Measurements from ENCODE around the gene CDY2A.
"Not testable (repeated sequence)": the region's sequence is repeated elsewhere in the genome, so short reads cannot be mapped to it uniquely, and the experiment has no call there.

CDY2A gene, protein sequence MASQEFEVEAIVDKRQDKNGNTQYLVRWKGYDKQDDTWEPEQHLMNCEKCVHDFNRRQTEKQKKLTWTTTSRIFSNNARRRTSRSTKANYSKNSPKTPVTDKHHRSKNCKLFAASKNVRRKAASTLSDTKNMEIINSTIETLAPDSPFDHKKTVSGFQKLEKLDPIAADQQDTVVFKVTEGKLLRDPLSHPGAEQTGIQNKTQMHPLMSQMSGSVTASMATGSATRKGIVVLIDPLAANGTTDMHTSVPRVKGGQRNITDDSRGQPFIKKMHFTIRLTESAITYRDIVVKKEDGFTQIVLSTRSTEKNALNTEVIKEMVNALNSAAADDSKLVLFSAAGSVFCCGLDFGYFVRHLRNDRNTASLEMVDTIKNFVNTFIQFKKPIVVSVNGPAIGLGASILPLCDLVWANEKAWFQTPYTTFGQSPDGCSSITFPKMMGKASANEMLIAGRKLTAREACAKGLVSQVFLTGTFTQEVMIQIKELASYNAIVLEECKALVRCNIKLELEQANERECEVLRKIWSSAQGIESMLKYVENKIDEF

DNA sequence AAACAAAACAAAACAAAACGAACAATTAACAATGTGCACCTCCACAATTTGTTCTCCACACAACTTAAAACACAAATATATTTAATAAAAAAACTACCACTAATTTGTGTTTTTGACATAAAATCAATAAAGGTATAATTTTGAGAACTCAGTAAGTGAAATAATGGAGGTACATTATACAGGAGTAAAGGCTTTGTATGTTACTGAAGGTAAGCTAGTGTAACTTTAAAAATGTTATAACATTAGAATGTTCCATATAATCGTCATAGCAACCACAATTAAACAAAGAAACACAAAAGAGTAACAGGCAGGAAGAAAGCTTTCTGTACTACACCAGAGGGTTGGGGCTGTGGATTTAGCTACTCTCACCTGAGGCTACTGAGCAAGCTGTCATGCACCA is at the start of gene CDY2A:
CDY2A (plus strand) TSS at position 301 of the 400 bp plus-strand sequence. CDS start 328 bp downstream, outside the sequence.
- DNase-seq = not testable (repeated sequence)

DNA sequence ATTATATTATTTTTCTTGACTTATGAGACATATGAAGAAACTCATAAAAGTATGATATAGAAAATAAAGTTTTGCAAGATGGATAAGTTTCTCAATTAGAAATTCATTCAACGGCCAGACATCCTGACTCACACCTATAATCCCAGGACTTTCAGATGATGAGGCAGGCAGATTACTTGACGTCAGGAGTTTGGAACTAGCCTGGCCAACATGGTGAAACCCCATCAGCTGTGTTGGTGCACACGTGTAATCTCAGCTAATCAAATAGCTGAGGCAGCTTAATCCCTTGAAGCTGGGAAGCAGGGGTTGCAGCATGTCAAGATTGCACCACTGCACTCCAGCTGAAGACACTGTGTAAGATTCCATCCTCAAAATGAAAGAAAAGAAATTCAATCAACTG is 28.0 kb upstream of the CDY2A start:
- DNase-seq = not testable (repeated sequence)

DNA sequence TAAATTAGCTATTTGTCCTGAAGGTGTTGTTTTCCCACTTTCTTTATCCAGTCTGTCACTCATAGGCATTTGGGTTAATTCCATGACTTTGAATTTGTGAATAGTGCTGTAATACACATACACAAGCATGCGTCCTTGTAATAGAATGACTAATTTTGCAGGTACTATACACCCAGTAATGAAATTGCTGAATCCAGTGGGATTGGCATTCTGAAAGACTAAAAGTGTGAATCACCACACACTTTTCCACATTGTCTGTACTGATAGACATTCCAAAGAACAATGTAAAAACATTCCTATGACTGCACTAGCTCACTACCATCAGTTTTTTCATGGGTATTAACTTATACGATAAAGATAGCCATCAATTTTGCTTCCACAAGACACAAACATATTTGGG is 27.3 kb upstream of the CDY2A start:
- not testable (repeated sequence) for DNase-seq

DNA sequence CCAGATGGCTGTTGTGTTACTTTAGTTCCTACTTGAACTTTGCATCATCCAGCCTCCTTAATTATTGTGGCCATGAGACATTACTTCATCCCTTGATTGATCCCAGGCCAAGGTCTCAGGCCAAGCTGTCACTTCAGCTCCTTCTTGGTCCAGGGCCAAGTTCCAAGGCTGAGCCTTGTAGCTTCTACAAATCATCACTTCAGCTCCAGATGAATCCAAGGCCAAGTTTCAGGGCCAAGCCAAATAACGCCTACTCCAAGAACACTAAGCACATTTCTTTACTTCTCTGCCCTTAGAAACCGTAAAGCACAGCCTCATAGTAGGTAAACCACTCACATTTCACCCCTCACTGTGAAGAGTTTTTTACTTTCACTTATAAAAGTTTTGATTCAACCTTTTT is 1.7 kb upstream of the CDY2A start:
- not testable (repeated sequence) for DNase-seq

DNA sequence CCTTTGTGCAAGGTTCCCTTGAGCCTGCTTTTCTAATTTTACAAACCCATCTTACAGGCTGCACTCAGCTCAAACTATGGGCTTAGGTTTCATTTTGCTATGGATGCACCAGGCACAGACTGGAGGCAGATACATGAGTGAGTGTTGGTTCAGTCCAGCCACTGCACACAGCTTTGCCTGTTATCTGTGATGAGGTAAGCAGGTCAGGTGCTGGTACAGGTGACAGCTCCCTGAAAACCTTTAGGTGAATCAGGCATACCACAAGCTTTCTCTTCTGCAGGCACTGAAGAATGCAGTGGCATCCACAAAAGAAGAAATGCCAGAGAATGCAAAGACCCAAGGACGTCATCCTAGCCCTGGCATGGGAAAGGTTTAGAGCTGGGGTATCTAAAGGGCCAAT is 3.3 kb downstream of the CDY2A start:
- not testable (repeated sequence) for DNase-seq

DNA sequence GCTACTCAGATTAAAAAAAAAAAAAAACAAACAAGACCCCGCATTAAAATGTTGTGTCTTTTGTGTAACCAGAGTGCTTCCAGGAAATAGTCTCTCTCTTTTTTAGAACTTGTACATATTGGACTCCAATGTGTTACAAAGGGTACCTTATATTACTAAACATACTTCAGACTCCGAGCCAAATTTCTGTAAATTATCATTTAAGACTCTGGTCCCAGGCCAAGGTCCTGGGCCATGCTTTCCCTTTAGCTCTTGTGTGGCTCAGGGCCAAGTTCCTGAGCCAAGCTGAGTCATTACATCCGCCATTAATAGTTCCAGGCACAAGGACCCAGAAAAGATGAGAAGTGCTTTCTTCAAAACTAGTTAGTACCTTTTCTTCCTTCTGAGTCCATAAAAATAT is 4.6 kb downstream of the CDY2A start:
- DNase-seq = not testable (repeated sequence)

DNA sequence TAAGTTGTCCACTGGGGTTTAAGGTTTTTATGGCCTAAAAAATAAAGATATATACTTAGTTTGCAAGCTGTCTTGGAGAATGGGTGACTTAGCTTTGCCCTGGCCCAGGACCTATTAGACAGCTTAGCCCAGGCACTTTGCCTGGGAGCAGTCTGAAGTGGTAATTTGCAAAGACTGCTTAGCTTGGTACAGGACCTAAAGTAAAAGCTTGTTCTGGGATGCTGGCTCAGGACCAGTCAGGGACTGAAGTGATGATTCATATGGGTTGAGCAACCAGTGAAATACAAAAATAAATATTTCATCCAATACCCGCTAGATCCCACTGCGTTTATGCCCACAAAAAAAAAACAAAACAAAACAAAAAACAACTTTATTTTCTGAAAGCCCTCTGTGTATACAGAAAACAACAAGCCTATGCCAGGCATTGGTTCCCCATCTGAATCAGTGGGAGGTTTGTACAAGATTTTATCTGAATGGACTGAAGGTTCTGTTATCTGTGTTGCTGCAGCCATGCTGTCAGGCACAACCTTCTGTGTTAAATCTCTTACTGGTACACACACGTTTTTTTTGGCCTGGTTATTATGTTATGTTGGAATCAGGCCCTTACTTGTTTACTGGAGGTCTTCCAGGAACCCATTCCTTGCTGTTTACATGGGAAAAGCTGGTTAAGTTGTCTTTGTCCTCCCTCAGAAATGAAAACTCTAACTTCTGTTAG is 8.7 kb downstream of the CDY2A start:
- DNase-seq = not testable (repeated sequence)

DNA sequence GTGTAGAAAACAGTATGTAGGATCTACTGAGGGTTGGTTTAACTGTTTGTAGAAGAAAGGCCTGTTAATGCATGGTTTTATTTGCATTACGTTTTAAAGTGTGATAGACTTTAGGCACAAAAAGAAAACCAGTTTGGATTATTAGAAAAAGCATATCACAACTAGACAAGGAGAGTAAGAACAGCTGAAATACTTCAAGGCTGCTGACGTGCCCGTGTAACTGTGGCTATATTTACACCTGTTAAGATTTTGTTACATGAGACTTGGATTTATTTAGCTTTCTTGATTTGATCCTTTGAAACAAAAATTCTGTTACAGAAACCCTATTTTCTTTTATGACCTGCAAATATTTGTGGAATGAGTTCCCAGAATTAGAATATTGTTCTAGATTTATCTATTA is 9.3 kb downstream of the CDY2A start:
- not testable (repeated sequence) for DNase-seq

DNA sequence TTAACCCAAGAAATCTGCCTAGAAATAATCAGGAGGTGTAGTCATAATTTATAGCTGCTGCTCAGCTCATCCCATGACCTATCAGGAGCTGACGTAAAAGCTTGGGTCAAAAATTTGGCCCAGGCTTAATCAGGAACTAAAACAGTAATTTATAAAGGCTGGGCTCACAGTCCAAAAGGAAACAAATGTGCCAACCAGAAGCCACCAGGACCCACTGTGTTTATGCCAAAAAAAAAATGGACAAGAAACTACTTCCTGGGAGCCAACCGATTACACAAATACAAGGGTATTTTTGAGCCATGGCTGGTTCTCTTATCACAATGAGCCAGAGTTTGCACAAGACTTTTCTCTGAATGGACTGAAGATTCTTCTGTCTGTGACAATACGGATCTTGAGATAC is 19.4 kb downstream of the CDY2A start:
- not testable (repeated sequence) for DNase-seq

DNA sequence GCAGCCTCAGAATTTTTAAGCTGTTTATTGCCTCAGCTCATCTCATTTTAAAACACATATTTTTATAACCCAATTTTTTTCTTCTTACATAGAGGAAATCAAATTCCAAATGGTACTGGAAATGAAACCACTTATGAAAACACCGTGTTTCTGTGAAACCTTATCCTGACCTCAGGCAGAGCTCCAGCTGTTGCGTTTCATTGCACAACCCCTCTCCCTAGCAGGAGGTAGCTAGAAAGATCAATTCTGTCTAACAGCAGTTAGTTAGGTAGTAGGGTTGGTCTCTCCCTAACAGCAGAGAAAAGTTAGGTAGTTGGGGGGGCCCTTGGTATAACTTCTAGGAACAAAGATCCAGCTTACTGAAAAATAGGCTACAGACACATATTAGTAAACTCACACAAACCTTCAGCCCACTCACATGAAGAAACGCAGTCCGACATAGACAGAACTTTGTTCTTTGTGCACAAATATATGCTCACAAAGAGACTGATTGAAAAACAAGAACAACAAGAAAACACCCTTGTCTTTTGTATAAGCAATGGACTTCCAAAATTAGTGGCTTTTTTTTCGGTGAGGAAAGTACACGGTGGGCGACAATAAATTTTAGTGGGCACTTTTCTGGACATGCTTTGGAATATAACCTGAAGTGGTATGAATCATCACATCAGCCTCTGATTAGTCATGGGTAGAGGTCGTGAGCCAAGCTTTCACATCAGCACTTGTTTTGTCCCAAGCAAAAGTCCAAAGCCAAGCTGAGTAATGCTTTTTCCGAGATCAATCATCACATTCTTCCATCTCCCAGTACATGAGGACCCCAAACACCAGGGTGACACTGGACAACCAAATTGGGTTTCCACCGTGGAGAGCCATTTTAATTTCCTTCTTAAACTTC is 22.8 kb downstream of the CDY2A start:
- DNase-seq = not testable (repeated sequence)

DNA sequence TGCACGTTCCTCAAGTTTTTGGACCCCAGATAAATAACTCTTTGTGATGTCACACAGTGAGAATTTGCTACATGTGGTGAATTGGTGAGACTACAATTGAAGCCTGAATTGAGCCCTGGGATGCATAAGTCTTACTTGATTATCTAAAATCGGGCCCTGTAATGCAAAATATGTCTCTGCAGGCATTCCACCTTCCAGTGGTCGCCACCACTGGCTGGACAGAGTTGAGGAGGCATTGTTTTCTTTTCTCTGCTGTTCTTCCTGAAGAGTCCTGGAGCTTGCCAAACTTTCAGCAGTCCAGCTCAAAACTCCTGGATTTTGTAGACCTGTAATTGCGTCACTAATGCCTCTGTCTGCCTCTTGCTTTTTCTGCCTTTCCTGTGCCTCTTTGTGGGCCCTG is 23.5 kb downstream of the CDY2A start:
- not testable (repeated sequence) for DNase-seq

DNA sequence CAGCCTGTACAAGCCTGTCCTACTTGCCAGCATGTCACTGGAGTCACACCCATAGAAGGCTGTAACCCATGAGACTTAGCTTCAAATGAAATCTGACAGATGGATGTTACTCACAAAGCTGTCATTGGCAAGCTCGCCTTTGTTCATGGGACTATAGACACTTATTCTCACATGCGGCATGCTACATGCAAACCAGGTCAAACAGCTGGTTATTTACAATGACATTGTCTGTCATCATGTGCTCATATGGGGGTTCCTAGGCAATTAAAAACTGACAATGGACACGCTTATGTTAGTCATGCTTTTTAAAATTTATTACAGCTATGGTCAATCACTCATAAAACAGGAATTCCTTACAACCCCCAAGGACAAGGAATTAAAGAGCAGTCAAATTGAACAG is 30.9 kb downstream of the CDY2A start:
- not testable (repeated sequence) for DNase-seq

DNA sequence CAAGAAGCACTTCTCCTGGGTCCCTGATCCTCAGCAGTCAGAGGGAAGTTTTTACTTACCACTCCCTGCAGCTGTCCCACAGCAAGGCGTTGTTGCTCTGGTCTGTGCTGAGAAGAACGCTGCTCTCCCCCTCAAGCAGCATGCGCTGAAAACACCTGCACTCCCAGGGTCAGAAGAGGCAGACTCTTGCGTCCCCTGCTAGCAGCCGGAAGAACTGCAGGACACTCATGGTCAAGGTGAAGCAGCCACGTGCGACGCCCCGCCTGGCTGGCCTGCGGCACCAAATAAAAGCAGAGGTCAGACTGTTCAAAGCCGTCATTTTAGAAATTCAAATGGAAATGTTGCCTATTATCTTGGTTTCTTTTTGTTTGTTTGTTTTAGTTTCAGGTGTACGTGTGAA is 47.9 kb downstream of the CDY2A start:
- not testable (repeated sequence) for DNase-seq

Measured in activated effector memory CD4-positive, alpha-beta T cell treated with anti-CD3 and anti-CD28 coated beads, Interleukin-2, amount 50 U/mL, for 16 hours (primary cell).